Measurements from ENCODE around the gene HS6ST1.

HS6ST1 gene

GRCh38 chr2:128318776-128319464 lies at the start of gene HS6ST1:
Gene HS6ST1 (minus strand): TSS chr2:128318868. CDS start chr2:128318563, 305 bp downstream.
- H3K27ac ChIP-seq (ENCODE audit: low read depth, low read length, poor library complexity, severe bottlenecking) = no peak within 1 kb of the TSS
- no peaks in the 10 kb centered on the region for H3F3A ChIP-seq (ENCODE audit: insufficient read depth, low read length)
- peak within 1 kb of the TSS; percentile 68 for H3K4me3 ChIP-seq (ENCODE audit: low read depth, low read length, poor library complexity, severe bottlenecking)
- peak within 1 kb of the TSS; percentile 97 for H3K4me2 ChIP-seq (ENCODE audit: low read length)
- H3K36me3 ChIP-seq (ENCODE audit: insufficient read depth, low read length) = no peaks in the 10 kb centered on the region; the same call in 1 of the 2 replicates
- no peaks in the 10 kb centered on the region; the same call in 1 of the 2 replicates for H3K27me3 ChIP-seq (ENCODE audit: insufficient read depth, low read length)
- H2AFZ ChIP-seq (ENCODE audit: low read length) = no peak within 1 kb of the TSS
- TF ChIP-seq EZH2 (IDR thresholded peaks at IDR 0.05; ENCODE audit: borderline replicate concordance, low read length) (no peak), CTCF (IDR thresholded peaks at IDR 0.05; ENCODE audit: low read length) (no peak)
- no peaks in the 10 kb centered on the region for H3K9me3 ChIP-seq (ENCODE audit: low read length)
- H3K9me2 ChIP-seq (ENCODE audit: low read depth, low read length) = no peaks in the 10 kb centered on the region
- peaks cover 21% of the 10 kb centered on the region for H3K4me1 ChIP-seq (ENCODE audit: insufficient read depth, low read length, severe bottlenecking)
- no peaks in the 10 kb centered on the region; the same call in 1 of the 2 replicates for H4K20me1 ChIP-seq (ENCODE audit: insufficient read depth, low read length)
- H3K79me2 ChIP-seq (ENCODE audit: insufficient read depth, low read length) = no peaks in the 10 kb centered on the region
- peak within 1 kb of the TSS; percentile 43; the same call in 1 of the 2 replicates for H3K9ac ChIP-seq (ENCODE audit: low read length)

- Histone ChIP-seq H3K27me3 (ENCODE audit: insufficient read depth, low read length) (peaks cover 3% of the 10 kb centered on the region; the same call in 1 of the 2 replicates), H4K20me1 (ENCODE audit: insufficient read depth, low read length) (no peaks in the 10 kb centered on the region), H3K9ac (ENCODE audit: low read length) (no peak overlapping the region), H3K9me2 (ENCODE audit: low read depth, low read length) (no peaks in the 10 kb centered on the region), H3F3A (ENCODE audit: insufficient read depth, low read length) (no peaks in the 10 kb centered on the region), H3K4me3 (ENCODE audit: low read depth, low read length, poor library complexity, severe bottlenecking) (no peak overlapping the region), H2AFZ (ENCODE audit: low read length) (no peak overlapping the region), H3K27ac (ENCODE audit: low read depth, low read length, poor library complexity, severe bottlenecking) (no peak overlapping the region), H3K9me3 (ENCODE audit: low read length) (no peaks in the 10 kb centered on the region), H3K4me1 (ENCODE audit: insufficient read depth, low read length, severe bottlenecking) (no peaks in the 10 kb centered on the region), H3K79me2 (ENCODE audit: insufficient read depth, low read length) (no peaks in the 10 kb centered on the region), H3K36me3 (ENCODE audit: insufficient read depth, low read length) (no peaks in the 10 kb centered on the region), H3K4me2 (ENCODE audit: low read length) (no peak overlapping the region)
- no peak for TF ChIP-seq EZH2 (IDR thresholded peaks at IDR 0.05; ENCODE audit: borderline replicate concordance, low read length)
- no peak for TF ChIP-seq CTCF (IDR thresholded peaks at IDR 0.05; ENCODE audit: low read length)
These were observed 49.1 kb upstream of the HS6ST1 start for GRCh38 chr2:128367601-128368359.

DNA sequence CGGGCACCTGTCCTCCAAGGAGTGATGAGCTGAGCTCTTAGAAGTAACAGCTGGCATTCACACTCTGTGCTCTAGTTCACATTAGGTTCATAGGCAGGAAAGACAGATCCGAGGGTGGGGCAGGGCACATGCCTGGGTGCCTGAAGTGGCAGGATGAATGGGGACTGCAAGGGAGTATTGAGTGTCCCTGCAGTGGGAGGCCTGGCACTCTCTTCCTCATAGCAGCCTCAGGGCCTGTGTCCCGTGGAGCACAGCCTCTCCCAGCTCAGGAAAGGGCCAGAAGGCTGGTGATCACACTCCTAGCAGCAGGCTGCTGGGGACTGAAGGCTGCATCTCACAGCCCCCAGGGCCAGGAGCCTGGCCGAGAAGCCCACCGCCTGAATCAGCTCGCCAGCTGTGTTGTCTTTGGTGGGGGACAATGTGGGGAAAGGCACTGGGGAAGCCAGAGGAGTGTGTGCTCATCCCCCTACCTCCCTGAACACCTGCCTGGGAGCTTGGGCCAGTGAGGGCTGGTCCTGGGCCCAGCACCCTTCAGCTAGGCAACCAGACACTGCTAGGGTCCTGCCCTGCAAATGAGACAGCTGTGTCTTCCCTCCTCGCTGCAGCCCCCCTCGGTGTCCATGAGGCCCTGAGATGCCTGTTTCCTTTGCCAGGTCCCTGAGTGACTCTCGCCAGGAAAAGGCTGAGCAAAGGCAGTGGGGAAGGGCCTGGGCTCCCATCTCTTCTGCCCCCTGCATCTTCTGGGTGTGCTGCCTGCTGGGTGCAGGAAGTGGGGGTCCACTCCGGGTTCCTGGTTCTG lies 48.2 kb upstream of the HS6ST1 start:
- Histone ChIP-seq H3K79me2 (ENCODE audit: insufficient read depth, low read length) (no peaks in the 10 kb centered on the region), H3K36me3 (ENCODE audit: insufficient read depth, low read length) (no peaks in the 10 kb centered on the region), H3K27me3 (ENCODE audit: insufficient read depth, low read length) (peaks cover 3% of the 10 kb centered on the region; the same call in 1 of the 2 replicates), H3K9me3 (ENCODE audit: low read length) (no peaks in the 10 kb centered on the region), H3K9ac (ENCODE audit: low read length) (no peak overlapping the region), H3K4me3 (ENCODE audit: low read depth, low read length, poor library complexity, severe bottlenecking) (no peak overlapping the region), H3K4me1 (ENCODE audit: insufficient read depth, low read length, severe bottlenecking) (no peaks in the 10 kb centered on the region), H3F3A (ENCODE audit: insufficient read depth, low read length) (no peaks in the 10 kb centered on the region), H3K27ac (ENCODE audit: low read depth, low read length, poor library complexity, severe bottlenecking) (no peak overlapping the region), H2AFZ (ENCODE audit: low read length) (no peak overlapping the region), H3K9me2 (ENCODE audit: low read depth, low read length) (no peaks in the 10 kb centered on the region), H4K20me1 (ENCODE audit: insufficient read depth, low read length) (no peaks in the 10 kb centered on the region), H3K4me2 (ENCODE audit: low read length) (no peak overlapping the region)
- TF ChIP-seq CTCF (IDR thresholded peaks at IDR 0.05; ENCODE audit: low read length) (no peak), EZH2 (IDR thresholded peaks at IDR 0.05; ENCODE audit: borderline replicate concordance, low read length) (no peak)

Data from OCI-LY1 (cell line).